Parathyroid adenoma (tissue), 2 donors: Measurements from ENCODE around the gene SAP30L.

Experiments
- H2AFZ ChIP-seq: fragments of 300-600 bp; sonication (generic); one replicate; pipeline ENCODE4 v1.7.0; 2017; ENCODE audit warnings: antibody characterized with exemption, mild to moderate bottlenecking
- H3K27ac ChIP-seq: fragments of 300-600 bp; sonication (generic); one replicate; pipeline ENCODE4 v1.7.0; 2017
- H3K27me3 ChIP-seq: fragments of 300-600 bp; sonication (generic); one replicate; pipeline ENCODE4 v1.7.0; 2017; ENCODE audit warnings: low read length; ENCODE audit not compliant: control insufficient read depth, insufficient read depth
- H3K36me3 ChIP-seq: fragments of 300-600 bp; sonication (generic); one replicate; pipeline ENCODE4 v1.7.0; 2017; ENCODE audit warnings: low read length; ENCODE audit not compliant: control insufficient read depth, insufficient read depth
- H3K4me1 ChIP-seq: fragments of 300-600 bp; sonication (generic); one replicate; pipeline ENCODE4 v1.7.0; 2017; ENCODE audit warnings: control low read depth
- H3K4me2 ChIP-seq: fragments of 300-600 bp; sonication (generic); one replicate; pipeline ENCODE4 v1.7.0; 2017; ENCODE audit warnings: low read length
- H3K4me3 ChIP-seq: fragments of 300-600 bp; sonication (generic); one replicate; pipeline ENCODE4 v1.7.0; 2017; ENCODE audit warnings: low read depth, low read length
- H3K79me2 ChIP-seq: fragments of 300-600 bp; sonication (generic); one replicate; pipeline ENCODE4 v1.7.0; 2017; ENCODE audit warnings: control low read depth
- H3K9ac ChIP-seq: fragments of 300-600 bp; sonication (generic); one replicate; pipeline ENCODE4 v1.7.0; 2017; ENCODE audit warnings: mild to moderate bottlenecking
- H3K9me3 ChIP-seq: fragments of 300-600 bp; sonication (generic); one replicate; pipeline ENCODE4 v1.7.0; 2017; ENCODE audit warnings: low read length; ENCODE audit not compliant: control insufficient read depth
- TF ChIP-seq, protein P1 (sequence below): fragments of 300-600 bp; sonication (generic); IDR thresholded peaks from one replicate; pipeline ENCODE4 v1.7.0; 2017; ENCODE audit warnings: antibody characterized with exemption, mild to moderate bottlenecking
- donor health status: primary hyperparathyroidism.

The SAP30L gene

GRCh38 chr5:154506716-154507080, 60.9 kb downstream of the SAP30L start:
- H3K4me3 ChIP-seq, result no peak overlapping the region
- H3K36me3 ChIP-seq, result no peaks in the 10 kb centered on the region
- H3K4me2 ChIP-seq, result no peak overlapping the region
- H3K79me2 ChIP-seq, result no peaks in the 10 kb centered on the region
- H3K27ac ChIP-seq, result no peak overlapping the region
- no peaks in the 10 kb centered on the region for H3K4me1 ChIP-seq
- H2AFZ ChIP-seq, result no peak overlapping the region
- H3K9ac ChIP-seq, result no peak overlapping the region
- H3K9me3 ChIP-seq, result no peaks in the 10 kb centered on the region
- TF ChIP-seq, protein P1, sequence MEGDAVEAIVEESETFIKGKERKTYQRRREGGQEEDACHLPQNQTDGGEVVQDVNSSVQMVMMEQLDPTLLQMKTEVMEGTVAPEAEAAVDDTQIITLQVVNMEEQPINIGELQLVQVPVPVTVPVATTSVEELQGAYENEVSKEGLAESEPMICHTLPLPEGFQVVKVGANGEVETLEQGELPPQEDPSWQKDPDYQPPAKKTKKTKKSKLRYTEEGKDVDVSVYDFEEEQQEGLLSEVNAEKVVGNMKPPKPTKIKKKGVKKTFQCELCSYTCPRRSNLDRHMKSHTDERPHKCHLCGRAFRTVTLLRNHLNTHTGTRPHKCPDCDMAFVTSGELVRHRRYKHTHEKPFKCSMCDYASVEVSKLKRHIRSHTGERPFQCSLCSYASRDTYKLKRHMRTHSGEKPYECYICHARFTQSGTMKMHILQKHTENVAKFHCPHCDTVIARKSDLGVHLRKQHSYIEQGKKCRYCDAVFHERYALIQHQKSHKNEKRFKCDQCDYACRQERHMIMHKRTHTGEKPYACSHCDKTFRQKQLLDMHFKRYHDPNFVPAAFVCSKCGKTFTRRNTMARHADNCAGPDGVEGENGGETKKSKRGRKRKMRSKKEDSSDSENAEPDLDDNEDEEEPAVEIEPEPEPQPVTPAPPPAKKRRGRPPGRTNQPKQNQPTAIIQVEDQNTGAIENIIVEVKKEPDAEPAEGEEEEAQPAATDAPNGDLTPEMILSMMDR, result no peak
- no peaks in the 10 kb centered on the region for H3K27me3 ChIP-seq

DNA sequence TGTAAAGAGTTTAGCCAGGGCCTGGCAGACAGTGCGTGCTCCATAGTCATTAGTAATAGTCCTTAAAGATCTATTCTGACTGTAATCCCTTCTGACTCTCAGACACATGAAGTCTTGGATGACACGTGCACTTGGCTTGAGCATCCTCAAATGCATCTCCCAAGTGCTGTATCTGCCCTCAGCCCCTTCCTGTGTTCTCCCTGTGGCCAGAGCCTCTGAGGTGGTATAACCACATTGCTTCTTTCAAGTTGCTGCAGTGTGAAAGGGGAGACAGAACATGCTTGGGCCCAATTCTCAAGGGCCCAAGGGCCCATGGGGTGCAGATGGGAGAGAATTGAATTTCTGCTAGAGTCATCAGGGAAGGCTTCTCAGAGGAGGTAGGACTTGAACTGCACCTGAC, 62.3 kb downstream of the SAP30L start:
- no peaks in the 10 kb centered on the region for H3K79me2 ChIP-seq
- H3K27me3 ChIP-seq, result no peaks in the 10 kb centered on the region
- no peaks in the 10 kb centered on the region for H3K9me3 ChIP-seq
- no peaks in the 10 kb centered on the region for H3K4me1 ChIP-seq
- H3K27ac ChIP-seq, result no peak overlapping the region
- H2AFZ ChIP-seq, result no peak overlapping the region
- TF ChIP-seq, protein P1, result no peak
- H3K4me2 ChIP-seq, result no peak overlapping the region
- H3K36me3 ChIP-seq, result no peaks in the 10 kb centered on the region
- no peak overlapping the region for H3K4me3 ChIP-seq
- no peak overlapping the region for H3K9ac ChIP-seq

- no peaks in the 10 kb centered on the region for H3K27me3 ChIP-seq
- no peak overlapping the region for H3K27ac ChIP-seq
- no peaks in the 10 kb centered on the region for H3K36me3 ChIP-seq
- H3K9me3 ChIP-seq, result no peaks in the 10 kb centered on the region
- no peak overlapping the region for H3K4me3 ChIP-seq
- no peaks in the 10 kb centered on the region for H3K4me1 ChIP-seq
- no peak overlapping the region for H2AFZ ChIP-seq
- TF ChIP-seq, protein P1, result no peak
- H3K79me2 ChIP-seq, result no peaks in the 10 kb centered on the region
- H3K9ac ChIP-seq, result no peak overlapping the region
- no peak overlapping the region for H3K4me2 ChIP-seq
Measured at GRCh38 chr5:154509784-154510555, 64.2 kb downstream of the SAP30L start.
